ENCODE data around the gene YWHAG. TPM values are rescaled to one million over a fixed set of nuclear protein-coding genes. Genes with fewer than 3 reads are reported as not detected.
A peak's percentile ranks its signal among the peaks of the same experiment; 100 is the strongest.

The YWHAG gene
- total and polyA plus RNA-seq, 9 of the 15 experiments (the other 6 are each of a cell fraction or from before 2014, with no cell fraction given) = 30.4 to 246 (median 94.5) TPM

GRCh38 chr7:76282344-76283253, 76.2 kb downstream of the YWHAG start (continued):
- TF ChIP-seq, protein P1, sequence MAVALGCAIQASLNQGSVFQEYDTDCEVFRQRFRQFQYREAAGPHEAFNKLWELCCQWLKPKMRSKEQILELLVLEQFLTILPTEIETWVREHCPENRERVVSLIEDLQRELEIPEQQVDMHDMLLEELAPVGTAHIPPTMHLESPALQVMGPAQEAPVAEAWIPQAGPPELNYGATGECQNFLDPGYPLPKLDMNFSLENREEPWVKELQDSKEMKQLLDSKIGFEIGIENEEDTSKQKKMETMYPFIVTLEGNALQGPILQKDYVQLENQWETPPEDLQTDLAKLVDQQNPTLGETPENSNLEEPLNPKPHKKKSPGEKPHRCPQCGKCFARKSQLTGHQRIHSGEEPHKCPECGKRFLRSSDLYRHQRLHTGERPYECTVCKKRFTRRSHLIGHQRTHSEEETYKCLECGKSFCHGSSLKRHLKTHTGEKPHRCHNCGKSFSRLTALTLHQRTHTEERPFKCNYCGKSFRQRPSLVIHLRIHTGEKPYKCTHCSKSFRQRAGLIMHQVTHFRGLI (CRISPR knock-in tag; IDR thresholded peaks at IDR 0.05) = no peak
- TF ChIP-seq CXXC5 (CRISPR knock-in tag; IDR thresholded peaks at IDR 0.05) (0 out of 2 replicates have a peak, but pooled peaks have one; percentile 25), NFIX (CRISPR knock-in tag; IDR thresholded peaks at IDR 0.05; ENCODE audit: low read depth) (no peak), NFE2L1 (tag; IDR thresholded peaks at IDR 0.05; ENCODE audit: borderline replicate concordance, low read depth) (no peak), ZNF140 (CRISPR knock-in tag; IDR thresholded peaks at IDR 0.05) (no peak), NFXL1 (CRISPR knock-in tag; IDR thresholded peaks at IDR 0.05) (no peak), RBFOX2 (IDR thresholded peaks at IDR 0.05; ENCODE audit: low read depth, low read length) (peak; percentile 40), PKNOX1 (IDR thresholded peaks at IDR 0.05) (no peak), POLR2A (conservative IDR thresholded peaks at IDR 0.05) (no peak), MAFG (tag; conservative IDR thresholded peaks at IDR 0.05) (no peak), ZNF146 (CRISPR knock-in tag; IDR thresholded peaks at IDR 0.05; ENCODE audit: unreplicated experiment) (no peak), CCNT2 (IDR thresholded peaks at IDR 0.05; ENCODE audit: borderline replicate concordance, extremely low read depth, insufficient read length, low read depth, low read length) (no peak), RNF2 (IDR thresholded peaks at IDR 0.05) (no peak)
- TF ChIP-seq, protein P2, sequence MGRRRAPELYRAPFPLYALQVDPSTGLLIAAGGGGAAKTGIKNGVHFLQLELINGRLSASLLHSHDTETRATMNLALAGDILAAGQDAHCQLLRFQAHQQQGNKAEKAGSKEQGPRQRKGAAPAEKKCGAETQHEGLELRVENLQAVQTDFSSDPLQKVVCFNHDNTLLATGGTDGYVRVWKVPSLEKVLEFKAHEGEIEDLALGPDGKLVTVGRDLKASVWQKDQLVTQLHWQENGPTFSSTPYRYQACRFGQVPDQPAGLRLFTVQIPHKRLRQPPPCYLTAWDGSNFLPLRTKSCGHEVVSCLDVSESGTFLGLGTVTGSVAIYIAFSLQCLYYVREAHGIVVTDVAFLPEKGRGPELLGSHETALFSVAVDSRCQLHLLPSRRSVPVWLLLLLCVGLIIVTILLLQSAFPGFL (CRISPR knock-in tag; IDR thresholded peaks at IDR 0.05) = no peak
- TF ChIP-seq, protein P3, sequence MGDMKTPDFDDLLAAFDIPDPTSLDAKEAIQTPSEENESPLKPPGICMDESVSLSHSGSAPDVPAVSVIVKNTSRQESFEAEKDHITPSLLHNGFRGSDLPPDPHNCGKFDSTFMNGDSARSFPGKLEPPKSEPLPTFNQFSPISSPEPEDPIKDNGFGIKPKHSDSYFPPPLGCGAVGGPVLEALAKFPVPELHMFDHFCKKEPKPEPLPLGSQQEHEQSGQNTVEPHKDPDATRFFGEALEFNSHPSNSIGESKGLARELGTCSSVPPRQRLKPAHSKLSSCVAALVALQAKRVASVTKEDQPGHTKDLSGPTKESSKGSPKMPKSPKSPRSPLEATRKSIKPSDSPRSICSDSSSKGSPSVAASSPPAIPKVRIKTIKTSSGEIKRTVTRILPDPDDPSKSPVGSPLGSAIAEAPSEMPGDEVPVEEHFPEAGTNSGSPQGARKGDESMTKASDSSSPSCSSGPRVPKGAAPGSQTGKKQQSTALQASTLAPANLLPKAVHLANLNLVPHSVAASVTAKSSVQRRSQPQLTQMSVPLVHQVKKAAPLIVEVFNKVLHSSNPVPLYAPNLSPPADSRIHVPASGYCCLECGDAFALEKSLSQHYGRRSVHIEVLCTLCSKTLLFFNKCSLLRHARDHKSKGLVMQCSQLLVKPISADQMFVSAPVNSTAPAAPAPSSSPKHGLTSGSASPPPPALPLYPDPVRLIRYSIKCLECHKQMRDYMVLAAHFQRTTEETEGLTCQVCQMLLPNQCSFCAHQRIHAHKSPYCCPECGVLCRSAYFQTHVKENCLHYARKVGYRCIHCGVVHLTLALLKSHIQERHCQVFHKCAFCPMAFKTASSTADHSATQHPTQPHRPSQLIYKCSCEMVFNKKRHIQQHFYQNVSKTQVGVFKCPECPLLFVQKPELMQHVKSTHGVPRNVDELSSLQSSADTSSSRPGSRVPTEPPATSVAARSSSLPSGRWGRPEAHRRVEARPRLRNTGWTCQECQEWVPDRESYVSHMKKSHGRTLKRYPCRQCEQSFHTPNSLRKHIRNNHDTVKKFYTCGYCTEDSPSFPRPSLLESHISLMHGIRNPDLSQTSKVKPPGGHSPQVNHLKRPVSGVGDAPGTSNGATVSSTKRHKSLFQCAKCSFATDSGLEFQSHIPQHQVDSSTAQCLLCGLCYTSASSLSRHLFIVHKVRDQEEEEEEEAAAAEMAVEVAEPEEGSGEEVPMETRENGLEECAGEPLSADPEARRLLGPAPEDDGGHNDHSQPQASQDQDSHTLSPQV (IDR thresholded peaks at IDR 0.05) = no peak
- TF ChIP-seq, protein P4, sequence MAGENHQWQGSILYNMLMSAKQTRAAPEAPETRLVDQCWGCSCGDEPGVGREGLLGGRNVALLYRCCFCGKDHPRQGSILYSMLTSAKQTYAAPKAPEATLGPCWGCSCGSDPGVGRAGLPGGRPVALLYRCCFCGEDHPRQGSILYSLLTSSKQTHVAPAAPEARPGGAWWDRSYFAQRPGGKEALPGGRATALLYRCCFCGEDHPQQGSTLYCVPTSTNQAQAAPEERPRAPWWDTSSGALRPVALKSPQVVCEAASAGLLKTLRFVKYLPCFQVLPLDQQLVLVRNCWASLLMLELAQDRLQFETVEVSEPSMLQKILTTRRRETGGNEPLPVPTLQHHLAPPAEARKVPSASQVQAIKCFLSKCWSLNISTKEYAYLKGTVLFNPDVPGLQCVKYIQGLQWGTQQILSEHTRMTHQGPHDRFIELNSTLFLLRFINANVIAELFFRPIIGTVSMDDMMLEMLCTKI (IDR thresholded peaks at IDR 0.05; ENCODE audit: partially characterized antibody) = no peak
- TF ChIP-seq, protein P5, sequence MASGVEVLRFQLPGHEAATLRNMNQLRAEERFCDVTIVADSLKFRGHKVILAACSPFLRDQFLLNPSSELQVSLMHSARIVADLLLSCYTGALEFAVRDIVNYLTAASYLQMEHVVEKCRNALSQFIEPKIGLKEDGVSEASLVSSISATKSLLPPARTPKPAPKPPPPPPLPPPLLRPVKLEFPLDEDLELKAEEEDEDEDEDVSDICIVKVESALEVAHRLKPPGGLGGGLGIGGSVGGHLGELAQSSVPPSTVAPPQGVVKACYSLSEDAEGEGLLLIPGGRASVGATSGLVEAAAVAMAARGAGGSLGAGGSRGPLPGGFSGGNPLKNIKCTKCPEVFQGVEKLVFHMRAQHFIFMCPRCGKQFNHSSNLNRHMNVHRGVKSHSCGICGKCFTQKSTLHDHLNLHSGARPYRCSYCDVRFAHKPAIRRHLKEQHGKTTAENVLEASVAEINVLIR (CRISPR knock-in tag; IDR thresholded peaks at IDR 0.05) = no peak
